Superior temporal gyrus (tissue), 1 donor: Measurements from ENCODE around the gene KPNA2.
"Not testable (repeated sequence)": the region's sequence is repeated elsewhere in the genome, so short reads cannot be mapped to it uniquely, and the experiment has no call there.

ENCODE experiments used
- DNase-seq: peaks from one replicate; pipeline ENCODE4 v3.0.0-alpha.2; 2016; ENCODE audit errors: extremely low spot score

KPNA2 gene

GRCh38 chr17:68057531-68057952 lies 22.0 kb downstream of the KPNA2 start:
- no peak for DNase-seq

DNA sequence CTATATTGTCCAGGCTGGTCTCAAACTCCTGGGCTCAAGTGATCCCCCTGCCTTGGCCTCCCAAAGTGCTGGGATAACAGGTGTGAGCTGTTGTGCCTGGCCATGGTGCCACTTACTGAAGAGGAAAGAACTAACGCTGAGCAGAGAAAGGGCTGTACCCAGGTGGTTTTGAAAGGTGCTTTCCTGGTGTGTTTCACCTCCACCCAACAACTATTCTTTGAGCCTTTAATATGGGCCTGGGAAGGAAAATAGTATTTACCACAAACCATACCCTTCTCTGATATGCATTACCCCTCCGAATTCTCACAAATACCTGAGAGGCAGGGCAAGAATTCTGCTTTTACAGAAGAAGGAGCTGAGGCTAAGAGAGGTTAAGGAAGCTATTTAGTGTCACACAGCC lies 24.8 kb downstream of the KPNA2 start:
- DNase-seq, result no peak

- DNase-seq, result no peak
These were observed 26.2 kb downstream of the KPNA2 start for GRCh38 chr17:68061512-68062313.

DNA sequence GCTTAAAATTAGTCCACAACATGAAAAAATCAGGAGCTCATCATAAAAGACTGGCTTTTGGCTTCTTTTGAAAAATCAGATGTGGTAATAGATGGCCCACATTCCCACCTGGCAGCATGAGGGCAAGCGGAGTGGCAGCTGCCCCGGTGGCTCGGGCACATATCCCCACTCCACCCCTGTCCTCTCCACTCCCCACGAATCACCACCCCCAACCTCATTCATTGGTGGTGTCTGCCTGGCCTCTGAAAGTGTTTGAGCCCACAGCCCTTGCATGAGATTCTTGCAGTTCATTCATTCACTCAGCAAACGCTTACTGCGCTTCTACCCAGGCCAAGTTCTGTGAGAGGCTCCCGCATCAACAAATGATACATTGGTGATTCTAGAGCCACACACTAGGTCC lies 29.8 kb downstream of the KPNA2 start:
- DNase-seq, result not testable (repeated sequence)

DNA sequence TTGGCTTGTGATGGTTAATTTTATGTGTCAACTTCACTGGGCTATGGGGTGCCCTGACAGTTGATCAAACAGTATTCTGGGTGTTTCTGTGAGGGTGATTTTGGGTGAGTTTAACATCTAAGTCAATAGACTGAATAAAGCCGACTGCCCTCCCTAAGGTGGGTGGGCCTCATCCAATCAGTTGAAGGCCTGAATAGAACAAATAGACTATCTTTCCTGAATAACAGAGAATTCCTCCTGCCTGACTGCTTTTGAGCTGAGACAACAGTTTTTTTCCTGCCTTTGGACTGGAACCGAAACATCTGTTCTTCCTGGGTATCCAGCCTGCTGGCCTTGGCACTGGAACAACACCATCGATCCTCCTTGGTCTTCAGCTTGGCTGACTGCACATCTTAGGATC lies 33.0 kb downstream of the KPNA2 start:
- not testable (repeated sequence) for DNase-seq

- not testable (repeated sequence) for DNase-seq
These were observed 35.3 kb downstream of the KPNA2 start for GRCh38 chr17:68070582-68071444.

DNA sequence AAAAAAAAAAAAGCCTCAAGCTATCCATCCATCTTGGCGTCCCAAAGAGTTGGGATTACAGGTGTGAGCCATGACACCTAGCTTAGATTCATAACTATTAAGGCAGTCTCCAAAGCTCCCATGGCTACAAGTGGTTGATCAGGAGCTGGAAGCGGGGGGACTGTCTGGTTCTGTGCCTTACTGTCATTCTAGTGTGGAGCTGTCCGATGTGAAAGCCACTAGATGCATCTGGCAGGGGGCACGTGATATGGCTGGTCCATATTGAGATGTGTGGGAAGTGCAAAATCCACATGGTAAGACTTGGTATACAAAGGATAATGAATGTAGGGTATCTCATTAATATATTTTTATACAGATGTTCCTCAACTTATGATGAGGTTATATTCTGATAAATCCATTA lies 38.7 kb downstream of the KPNA2 start:
- DNase-seq, result no peak

DNA sequence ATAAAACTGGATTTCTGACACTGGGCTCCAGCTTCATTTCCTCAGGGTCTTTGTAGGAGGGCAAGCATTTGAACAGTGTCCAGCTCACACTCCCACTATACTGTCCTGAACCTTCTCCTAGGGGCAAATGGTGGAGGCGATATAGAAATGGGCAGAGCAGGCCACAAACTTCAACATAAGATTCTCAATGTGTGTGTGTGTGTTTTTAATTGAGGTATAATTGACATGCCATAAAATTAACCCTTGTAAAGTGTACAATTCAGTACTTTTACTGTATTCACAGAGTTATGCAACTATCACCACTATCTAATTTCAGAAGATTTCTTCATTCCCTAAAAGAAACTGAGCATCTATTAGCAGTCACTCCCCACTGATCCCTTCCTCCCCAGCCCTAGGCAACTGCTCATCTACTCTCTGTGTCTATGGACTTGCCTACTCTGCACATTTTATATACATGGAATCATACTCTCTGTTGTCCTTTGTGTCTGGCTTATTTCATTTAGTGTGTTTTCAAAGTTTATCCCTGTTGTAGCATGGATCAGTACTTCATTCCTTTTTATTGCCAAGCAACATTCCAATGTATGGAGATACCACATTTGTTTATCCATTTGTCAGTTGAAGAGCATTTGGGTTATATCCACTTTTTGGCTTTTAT lies 40.5 kb downstream of the KPNA2 start:
- not testable (repeated sequence) for DNase-seq

DNA sequence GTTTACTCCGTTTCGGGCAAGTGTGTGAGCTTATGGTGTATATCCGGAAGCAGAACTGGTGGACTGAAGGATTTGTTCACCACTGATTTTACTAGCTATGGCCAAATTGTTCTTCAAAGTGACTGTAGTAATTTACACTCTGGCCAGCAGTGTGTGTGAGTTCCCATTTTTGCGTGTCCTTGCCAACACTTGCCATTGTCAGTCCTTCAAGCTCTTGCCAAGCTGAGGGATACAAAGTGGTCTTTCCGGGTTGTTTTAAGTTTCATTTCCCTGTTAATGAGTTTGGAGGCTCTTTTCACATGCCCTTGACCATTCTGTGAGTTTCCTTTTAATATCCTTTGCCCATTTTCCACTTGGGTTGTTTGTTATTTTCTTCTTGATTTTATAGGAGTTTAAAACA lies 42.0 kb downstream of the KPNA2 start:
- not testable (repeated sequence) for DNase-seq

DNA sequence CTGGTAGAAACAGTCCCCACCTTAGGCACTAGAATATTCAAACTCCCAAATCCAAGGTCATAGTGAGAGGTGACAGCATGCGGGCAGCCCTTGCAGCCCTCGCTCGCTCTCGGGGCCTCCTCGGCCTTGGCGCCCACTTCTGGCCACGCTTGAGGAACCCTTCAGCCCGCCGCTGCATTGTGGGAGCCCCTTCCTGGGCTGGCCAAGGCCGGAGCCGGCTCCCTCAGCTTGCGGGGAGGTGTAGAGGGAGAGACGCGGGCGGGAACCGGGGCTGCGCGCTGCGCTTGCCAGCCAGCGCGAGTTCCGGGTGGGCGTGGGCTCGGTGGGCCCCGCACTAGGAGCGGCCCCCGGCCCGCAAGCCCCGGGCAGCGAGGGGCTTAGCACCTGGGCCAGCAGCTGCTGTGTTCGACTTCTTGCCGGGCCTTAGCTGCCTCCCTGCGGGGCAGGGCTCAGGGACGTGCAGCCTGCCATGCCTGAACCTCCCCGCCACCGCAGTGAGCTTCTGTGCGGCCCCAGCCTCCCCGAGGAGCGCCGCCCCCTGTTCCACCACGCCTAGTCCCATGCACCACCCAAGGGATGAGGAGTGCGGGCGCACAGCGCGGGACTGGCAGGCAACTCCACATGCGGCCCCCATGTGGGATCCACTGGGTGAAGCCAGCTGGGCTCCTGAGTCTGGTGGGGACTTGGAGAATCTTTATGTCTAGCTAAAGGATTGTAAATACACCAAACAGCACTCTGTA lies 45.0 kb downstream of the KPNA2 start:
- no peak for DNase-seq

DNA sequence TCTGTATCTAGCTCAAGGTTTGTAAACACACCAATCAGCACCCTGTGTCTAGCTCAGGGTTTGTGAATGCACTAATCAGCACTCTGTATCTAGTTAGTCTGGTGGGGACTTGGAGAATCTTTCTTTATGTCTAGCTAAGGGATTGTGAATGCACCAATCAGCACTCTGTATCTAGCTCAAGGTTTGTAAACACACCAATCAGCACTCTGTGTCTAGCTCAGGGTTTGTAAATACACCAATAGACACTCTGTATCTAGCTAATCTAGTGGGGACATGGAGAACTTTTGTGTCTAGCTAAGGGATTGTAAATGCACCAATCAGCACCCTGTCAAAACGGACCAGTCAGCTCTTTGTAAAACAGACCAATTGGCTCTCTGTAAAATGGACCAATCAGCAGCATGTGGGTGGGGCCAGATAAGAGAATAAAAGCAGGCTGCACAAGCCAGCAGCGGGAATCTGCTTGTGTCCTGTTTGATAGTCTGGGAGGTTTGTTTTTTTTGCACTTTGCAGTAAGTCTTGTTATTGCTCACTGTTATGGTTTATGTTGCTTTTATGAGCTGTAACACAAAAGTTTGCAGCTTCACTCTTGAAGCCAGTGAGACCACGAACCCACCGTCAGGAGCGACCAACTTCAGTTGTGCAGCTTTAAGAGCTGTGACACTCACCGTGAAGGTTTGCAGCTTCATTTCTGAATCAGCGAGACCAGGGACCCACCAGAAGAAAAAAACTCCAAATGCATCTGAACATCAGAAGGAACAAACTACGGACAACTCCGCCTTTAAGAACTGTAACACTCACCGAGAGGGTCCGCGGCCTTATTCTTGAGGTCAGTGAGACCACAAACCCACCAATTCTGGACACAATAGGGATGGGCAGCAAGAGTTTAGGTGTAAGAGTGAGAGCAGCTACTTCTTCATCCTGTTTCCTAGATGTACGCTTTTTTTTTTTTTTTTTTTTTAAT lies 46.0 kb downstream of the KPNA2 start:
- not testable (repeated sequence) for DNase-seq

DNA sequence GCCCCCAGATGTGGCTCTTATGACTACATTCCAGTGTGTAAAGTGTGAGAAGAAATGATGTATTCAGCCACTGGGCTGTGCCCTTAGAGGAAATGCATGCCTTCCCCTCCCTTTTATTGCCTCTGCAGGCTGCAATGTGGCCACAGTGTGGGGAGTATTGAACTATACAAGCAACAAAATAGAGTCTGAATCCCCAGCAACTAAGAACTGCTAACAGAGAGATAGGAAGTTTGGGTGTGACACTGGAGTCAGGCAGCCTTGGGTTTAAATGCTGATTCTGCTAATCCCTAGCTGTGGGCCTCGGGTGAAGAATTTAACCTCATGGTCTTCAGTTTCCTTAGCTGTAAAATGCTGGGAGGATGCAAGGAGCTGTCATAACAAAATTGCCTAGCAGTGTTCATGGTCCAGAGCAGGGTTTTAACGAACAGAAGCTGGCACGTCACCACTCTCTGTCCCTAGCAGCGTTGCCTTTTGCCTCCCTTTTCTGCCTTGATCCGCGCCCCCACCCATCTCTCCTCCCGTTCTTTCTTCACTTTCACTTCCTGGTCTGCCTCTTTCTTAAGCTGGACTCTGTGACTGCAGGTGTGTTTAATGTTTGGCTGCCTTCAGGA lies 50.3 kb downstream of the KPNA2 start:
- DNase-seq, result no peak

DNA sequence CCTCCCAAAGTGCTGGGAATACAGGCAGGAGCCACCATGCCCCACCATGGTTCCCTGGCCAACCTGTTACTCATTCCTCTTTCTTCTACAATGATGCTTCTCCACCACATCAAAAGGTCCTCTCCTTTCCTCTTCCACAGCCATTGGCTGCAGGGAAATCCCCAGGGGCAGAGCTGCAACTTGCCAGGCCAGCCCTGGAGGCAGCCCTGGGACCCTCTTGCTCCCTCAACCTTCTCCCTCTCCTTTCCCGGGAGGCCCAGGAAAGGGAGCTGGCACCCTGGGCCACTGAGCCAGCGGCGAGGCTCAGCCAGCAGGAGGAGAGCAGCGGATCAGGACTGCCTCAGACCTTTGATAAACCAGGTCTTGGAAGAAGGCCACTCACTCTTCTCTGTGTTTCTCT lies 51.1 kb downstream of the KPNA2 start:
- DNase-seq, result not testable (repeated sequence)

DNA sequence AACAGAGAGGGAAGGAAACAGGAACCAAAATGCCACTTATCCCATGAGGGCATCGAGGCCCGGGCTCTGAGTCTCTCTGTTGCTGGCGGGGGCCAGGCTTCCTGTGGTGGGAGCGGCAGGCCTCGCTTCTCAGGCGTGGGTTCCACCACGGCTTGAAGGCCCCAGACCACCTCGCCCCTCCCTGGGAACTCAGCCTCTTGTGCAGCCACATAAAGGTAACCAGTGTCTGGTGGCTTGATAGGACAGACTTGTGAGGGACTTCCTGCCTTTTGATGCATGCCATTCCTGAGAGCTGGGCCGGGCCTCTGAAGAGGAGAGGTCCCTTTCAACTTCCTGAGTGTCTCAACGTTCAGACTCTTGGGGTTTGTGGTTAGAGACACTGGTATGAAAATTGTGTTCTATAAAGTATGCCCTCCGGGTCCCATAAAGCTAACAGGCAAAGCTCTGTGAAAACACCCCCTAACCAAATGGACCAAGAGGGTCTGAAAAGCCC lies 51.6 kb downstream of the KPNA2 start:
- not testable (repeated sequence) for DNase-seq

- DNase-seq, result no peak
These were observed 52.3 kb downstream of the KPNA2 start for GRCh38 chr17:68087851-68088250.

GRCh38 chr17:68089881-68090280 lies 54.3 kb downstream of the KPNA2 start:
- DNase-seq, result no peak

- DNase-seq, result no peak
These were observed 59.0 kb downstream of the KPNA2 start for GRCh38 chr17:68094481-68095078.

DNA sequence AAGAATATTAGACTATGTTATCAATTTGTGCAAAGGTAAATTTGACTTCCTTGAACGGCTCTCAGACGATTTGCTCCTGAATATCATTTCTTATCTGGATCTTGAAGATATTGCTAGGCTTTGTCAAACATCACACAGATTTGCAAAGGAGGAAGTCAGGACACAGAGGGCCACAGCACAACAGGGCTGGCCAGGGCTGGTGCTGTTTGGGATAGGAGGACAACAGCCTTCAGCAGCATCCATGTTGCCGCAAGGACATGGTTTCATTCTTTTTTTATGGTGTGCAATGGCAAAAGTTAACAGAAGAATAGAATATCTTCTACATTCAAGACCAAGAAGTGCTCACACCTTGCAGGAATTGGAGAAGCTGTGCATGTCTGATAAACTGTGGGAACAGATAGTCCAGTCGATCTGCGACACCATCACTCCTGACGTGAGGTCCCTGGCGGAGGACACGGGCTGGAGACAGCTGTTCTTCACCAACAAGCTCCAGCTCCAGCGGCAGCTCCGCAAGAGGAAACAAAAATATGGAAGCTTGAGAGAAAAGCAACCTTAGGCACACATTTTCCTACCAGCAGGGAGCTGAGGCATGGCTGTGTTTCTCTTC lies 59.8 kb downstream of the KPNA2 start:
- no peak for DNase-seq

DNA sequence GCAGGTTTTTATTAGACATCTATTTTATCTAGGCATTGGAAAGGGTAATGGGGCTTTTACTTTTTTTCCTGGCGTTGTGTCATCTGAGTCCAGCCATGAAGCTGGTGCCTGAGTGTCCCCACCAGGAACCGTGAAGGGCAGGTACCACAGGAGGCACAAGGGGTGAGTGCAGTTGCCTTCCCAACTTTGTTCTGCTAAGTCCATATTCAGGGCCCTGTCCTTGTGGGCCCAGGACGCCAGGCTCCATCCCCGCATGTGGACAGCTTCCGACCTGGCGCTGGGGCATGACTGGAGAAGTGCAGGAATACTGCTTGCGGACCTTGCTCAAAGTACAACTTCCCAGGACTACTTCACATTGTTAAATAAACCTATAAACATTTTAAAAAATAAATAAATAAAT lies 60.6 kb downstream of the KPNA2 start:
- DNase-seq, result no peak
